KBM-7 (cell line): ENCODE data around the gene HDAC5.
"Not testable (repeated sequence)": the region's sequence is repeated elsewhere in the genome, so short reads cannot be mapped to it uniquely, and the experiment has no call there.

Experiments used
- DNase-seq: peaks from one replicate; pipeline ENCODE4 v3.0.0-alpha.2; 2015
- in situ Hi-C: fragments of 300-500 bp; cut with MboI; formaldehyde crosslinking; loops from 2 replicates; pipeline ENCODE4 v1.14.3; 2020; ENCODE audit warnings: low sequenced_read_pairs, low pct_unique_long_range_greater_than_20kb, mixed read lengths

The HDAC5 gene

DNA sequence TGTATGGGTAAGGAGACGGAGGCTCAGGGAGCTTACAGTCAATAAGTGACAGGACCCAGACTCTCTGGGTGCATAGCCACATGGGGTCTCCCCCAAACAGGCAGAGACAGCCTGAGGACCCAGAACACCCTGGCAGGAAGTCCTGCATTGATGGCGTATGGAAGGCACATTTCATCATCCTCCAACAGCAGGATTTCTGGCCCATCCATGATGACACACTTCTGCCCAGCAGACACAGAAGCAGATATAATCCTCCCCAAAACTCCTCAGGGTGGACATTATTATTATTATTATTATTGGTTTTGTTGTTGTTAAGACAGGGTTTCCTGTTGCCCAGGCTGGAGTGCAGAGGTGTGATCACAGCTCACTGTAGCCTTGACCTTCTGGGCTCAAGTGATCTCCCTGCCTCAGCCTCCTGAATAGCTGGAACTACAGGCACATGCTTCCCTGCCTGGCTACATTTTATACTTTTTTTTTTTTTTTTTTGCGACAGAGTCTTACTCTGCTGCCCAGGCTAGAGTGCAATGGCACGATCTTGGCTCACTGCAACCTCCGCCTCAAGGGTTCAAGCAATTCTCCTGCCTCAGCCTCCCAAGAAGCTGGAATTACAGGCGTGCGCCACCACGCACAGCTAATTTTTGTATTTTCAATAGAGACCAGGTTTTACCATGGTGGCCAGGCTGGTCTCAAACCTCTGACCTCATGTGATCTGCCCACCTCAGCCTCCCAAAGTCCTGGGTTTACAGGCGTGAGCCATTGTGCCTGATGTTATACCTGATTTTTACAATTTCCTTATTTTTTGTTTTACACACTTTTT, 11.5 kb upstream of the HDAC5 start:
- in situ Hi-C loops, result loop anchor here (10.0 kb wide), 1 partner anchor 60 kb away; the partner anchor contains the start of gene G6PC3

DNA sequence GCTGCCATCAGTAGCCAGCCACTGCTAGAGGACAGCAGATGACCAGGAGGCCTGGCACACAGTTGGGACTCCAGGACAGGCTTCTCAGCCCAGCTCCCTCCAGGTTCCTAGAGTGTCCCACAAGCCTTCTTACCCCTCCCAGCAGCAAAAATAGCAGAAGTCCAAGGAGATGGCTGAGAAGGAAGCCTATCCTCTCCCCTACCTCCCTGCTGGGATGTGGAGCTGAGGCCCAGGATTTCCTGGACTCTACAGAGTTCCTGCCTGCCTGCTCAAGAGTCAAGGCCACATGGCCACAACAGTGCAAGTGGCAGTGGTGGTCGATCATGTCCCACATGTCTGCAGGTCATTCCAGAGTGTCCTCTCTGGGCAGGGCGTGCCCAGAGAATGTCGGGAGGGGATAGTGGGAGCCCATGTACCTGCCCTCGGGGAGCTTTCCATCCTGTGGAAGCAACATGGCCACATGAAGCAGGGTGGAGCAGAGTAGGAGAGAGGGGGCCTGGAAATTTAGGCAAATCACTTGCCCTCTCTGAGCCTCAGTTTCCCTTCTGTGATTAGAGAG, 10.6 kb upstream of the HDAC5 start:
- no peak for DNase-seq
- in situ Hi-C loops, result loop anchor here (10.0 kb wide), 1 partner anchor 59 kb away; the partner anchor contains the start of gene G6PC3

More for the DNA sequence above, 11.5 kb upstream of the HDAC5 start:
- no peak for DNase-seq

DNA sequence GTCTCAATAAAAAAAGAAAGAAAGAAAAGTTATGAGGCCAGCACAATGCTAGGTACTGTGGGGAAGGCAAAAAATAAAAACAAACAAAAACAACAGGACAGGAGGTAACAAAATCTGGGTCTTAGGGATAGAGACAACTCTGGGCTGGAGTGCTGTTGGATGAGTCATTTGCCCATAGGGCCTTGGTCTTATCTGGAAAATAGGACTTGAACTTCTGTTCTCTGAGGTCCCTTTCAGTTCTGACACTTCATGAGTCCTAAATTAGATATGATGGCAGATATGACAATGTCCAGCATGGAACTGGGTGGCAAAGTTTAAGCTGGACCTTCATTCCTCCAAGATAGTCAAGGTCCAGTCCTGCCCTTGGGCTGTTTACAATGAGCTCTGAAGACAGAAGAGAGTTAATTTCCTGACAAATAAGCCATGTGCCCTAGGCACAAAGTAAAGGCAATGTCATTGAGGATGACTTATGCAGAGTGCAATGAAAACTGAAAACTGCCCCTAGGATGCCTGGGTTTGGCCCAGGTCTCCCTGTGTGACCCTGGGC, 8.9 kb upstream of the HDAC5 start:
- DNase-seq, result no peak
- in situ Hi-C loops, result loop anchor here (10.0 kb wide), 1 partner anchor 58 kb away; the partner anchor contains the start of gene G6PC3

DNA sequence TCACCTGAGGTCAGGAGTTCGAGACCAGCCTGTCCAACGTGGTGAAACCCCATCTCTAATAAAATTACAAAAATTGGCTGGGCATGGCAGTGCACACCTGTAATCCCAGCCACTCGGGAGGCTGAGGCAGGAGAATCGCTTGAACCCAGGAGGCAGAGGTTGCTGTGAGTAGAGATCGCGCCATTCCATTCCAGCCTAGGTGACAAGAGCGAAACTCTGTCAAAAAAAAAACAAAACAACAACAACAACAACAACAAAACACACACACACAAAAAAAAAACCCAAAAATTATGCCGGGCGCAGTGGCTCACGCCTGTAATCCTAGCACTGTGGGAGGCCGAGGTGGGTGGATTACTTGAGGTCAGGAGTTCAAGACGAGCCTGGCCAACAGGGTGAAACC, 7.9 kb upstream of the HDAC5 start:
- DNase-seq, result not testable (repeated sequence)
- in situ Hi-C loops, result loop anchor here (10.0 kb wide), 1 partner anchor 57 kb away; the partner anchor contains the start of gene G6PC3

DNA sequence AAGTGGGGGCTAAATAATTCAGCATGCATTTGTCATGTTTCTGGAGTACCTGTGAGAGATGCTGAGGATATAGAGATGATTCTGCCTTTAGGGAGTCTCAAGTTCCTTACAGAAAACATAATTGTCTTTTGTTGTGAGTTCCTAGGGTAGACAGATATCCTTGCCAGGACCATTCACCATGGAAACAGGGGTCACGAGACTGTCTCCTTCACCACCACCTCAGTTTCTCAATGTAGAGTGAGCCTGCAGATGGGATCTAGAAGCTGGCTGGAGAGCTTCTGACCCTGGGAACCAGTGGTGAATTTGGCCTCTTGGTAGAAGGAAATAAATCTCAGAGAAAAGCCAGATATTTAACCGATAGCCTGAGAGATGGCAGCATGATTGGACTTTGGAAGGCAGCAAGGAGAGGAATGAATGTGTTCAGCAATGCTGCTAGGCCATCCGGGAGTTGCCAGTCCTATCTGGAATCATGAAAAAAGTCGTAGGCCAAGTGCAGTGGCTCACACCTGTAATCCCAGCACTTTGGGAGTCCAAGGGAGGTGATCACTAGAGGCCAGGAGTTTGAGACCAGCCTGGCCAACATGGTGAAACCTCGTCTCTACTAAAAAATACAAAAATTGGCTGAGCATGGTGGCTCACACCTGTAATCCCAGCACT, 7.4 kb upstream of the HDAC5 start:
- in situ Hi-C loops, result loop anchor here (10.0 kb wide), 1 partner anchor 56 kb away; the partner anchor contains the start of gene G6PC3

GRCh38 chr17:44128383-44128782, 4.9 kb upstream of the HDAC5 start:
- no peak for DNase-seq
- in situ Hi-C loops, result no loop called here

More for the DNA sequence above, 7.4 kb upstream of the HDAC5 start:
- DNase-seq, result no peak

DNA sequence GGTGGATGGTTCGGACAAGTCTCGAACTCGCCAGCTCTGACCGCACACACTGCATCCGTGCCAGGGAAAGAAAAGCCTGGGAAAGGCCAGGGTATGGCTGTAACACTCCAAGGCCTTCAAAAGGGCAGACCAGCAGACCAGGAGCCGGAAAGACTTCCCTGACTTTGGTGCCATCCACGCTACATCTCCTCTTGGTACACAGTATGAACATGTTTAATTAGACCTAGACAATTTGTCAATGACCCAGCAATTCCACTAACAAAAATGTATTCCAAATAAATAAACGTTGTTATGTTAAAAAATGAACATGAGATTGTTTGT, 637 bp upstream of the HDAC5 start:
- DNase-seq, result no peak
- in situ Hi-C loops, result no loop called here

DNA sequence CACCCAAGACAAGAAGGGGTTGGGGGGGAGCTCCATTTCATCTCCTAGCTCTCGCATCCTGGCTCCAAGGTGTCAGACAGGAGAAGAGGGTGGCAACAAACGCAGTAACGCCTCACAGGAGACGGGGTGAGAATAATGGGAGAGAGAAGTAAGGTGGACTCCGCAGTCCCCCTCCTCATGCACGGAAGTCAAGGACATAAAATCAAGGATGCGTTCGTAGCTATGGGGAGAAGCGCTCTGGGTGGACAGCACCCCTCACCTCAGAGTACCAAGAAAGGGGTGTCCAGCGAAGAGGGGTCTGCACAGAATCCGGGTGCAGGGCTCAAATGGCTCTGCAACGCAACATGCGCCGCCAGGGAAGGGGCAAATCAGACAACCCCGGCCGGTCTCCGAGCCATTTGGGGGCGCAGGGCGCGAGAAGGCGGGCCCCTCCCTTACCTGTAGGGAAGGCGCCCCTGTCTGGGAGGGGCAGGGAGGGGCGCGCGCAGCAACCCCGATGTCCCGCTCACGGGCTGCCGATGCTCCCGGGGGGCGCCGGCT, 555 bp downstream of the HDAC5 start:
- DNase-seq, result no peak
- in situ Hi-C loops, result no loop called here

DNA sequence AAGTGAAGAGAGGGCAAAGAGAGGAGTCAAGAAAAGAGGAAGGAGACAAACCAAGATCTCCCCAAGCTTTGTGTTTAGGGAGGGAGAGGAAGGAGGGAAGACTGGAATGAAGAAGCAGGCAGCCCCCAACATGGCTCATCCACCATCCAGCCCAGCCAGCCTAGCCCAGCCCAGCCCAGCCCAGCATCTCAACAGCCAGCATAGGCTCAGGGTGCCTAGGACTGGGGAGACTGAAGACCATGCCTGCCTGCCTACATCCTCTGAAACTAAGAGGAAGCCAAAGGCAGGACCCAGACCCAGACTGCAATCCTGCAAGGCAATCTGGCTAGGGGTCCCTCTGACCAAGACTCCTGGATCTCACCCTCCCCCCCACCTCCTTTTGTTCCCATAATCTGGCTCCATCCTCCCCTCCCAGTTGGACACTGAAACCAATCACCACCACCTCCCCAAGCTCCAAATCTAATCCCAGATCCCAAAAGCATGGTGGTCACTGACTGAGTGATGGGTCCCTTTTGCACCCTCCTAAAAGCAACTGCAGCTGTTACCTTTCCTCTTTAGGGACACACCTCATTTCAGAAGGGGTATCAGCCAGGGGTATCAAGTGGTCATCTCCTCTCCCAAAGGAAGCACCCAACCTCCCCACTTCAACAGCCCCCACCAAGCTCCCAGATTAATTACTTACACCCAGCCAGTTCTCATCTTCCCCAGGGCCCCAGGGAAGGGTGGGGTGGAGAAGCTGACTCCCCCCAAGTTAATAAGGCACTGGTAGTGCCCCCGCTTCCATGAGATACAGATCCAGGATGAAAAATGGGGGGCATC, 1.2 kb downstream of the HDAC5 start:
- peak; percentile 50 for DNase-seq
- in situ Hi-C loops, result no loop called here

- in situ Hi-C loops, result no loop called here
Measured at GRCh38 chr17:44120851-44121605, 2.4 kb downstream of the HDAC5 start.

DNA sequence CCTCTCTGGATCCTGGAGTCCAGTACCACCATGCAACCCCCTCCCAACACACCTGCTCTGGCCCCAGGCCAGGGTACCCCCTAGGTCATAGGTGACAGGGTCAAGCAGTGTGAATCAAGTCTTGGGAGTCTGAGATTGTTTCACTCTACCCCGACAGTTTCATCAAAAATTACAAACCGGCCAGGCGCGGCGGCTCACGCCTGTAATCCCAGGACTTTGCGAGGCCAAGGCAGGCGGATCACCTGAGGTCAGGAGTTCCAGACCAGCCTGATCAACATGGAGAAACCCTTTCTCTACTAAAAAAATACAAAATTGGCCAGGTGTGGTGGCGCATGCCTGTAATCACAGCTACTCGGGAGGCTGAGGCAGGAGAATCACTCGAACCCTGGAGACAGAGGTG, 3.2 kb downstream of the HDAC5 start:
- DNase-seq, in situ Hi-C loops: not testable (repeated sequence)

More at GRCh38 chr17:44120851-44121605, 2.4 kb downstream of the HDAC5 start:
- DNase-seq, result no peak

DNA sequence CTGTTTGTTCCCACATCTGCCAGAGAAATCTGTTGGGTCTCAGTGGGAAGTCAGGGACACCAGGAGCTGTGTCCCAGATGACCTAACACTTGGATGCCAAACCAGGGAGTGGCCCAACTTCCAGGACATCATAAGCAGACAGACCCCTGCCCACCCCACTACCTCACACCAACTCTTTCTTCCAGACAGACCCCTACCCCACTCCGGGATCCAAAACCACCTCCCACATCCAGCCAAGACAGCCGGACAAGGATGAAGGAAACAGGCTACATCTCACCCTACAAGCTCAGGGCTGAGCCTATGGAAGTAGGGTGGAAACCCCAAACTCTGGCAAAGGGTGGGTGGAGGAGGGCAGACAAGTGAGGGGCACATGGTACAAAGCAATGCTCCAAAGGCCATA, 3.6 kb downstream of the HDAC5 start:
- DNase-seq, result no peak
- in situ Hi-C loops, result no loop called here

- in situ Hi-C loops, result no loop called here
- DNase-seq, result no peak
Measured at GRCh38 chr17:44119062-44119461, 4.4 kb downstream of the HDAC5 start.

DNA sequence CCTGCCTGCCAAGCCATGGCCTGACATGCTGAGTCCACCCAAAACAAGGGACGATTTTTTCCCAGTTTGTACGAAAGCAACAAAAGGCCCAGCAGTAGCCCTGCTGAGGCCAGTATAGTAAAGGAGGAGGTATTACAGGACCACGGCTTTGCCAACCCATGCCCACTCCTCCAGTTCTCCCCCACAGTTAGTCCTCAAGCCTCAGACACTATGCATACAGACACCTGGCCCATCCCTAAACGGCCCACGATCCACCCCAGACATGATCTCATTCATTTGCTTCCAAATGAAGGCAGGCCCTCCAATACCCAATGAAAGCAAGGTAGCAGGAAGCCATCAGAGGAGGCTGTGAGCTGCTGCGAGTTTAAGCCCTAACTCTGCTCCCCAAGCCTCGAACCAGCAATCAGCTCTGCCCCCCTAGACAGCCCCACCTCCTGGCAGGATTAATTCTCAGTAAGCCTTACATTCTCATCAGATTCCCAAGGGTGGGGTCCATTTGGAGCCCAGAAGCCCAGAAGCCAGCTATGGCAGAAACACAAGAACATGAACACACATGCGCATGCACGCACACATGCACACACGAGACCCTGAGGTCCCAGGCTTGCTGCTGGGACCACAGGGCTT, 4.9 kb downstream of the HDAC5 start:
- no peak for DNase-seq
- in situ Hi-C loops, result no loop called here

DNA sequence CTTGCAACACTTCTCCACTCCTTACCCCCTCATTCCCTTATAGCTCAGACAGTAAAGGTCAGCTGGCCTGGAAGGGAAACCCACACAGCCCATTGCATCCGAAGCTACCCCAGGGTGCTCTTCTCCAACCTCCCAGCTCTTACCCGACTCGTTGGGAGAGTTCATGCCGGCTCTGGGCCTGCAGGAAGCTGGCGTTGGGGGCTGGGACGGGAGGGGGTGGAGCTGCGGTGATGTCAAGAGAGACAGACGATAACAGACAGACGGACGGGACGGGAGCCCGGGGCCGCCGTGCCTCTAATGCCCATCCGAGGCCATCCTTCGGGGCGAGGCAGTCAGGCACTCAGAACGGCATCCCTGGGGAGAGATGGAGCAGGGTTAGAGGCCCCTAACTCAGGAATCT, 6.1 kb downstream of the HDAC5 start:
- no peak for DNase-seq
- in situ Hi-C loops, result no loop called here

DNA sequence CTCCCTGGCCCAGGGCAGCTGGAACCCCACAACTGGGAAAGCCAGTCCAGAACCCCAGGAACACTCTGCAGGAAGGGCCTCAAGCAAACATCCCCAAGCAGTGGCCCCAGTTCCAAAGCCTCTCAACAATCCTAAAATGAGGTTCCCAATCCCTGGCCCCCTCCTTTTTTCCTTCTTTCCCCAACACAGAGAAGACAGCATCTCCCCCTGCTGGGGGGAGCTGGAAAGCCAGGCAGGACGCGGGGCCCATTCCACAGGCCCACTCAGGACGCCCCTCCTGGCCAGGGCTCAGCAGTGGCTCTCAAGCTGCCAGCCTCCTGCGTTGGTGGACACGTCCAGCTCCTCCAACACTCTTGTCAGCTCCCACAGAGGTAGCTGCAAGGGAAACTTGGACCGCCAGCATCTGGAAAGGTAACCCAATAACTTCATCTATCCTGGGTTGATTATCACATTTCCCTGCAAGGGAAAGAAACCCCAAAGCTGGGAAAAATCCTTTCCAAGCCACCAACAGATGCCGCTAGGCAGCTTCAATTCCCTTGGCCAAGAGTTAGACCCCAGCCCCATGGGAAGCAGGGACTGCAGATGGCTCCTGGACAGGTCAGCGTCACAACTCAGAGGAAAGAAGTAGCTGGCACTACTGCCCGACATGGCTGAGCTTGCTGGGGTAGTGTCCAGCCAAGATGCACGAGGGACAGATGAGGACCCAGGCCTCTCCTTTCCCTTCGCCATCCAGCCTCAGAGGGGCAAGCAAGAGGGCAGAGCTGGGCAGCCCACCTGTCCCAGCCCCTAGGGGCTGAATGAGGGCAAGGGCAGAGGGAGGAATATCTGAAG, 7.6 kb downstream of the HDAC5 start:
- peak; percentile 69 for DNase-seq
- in situ Hi-C loops, result no loop called here
